HG03175 (cell line): ENCODE results near the gene MAS1L.
"Not testable (repeated sequence)": the region's sequence is repeated elsewhere in the genome, so short reads cannot be mapped to it uniquely, and the experiment has no call there.

ENCODE experiments used
- ATAC-seq: cut with Tn5 transposase; IDR thresholded peaks from one replicate; pipeline ENCODE4 v1.9.1; 2021; ENCODE audit warnings: mild to moderate bottlenecking, moderate library complexity; ENCODE audit not compliant: unreplicated experiment

The MAS1L gene

DNA sequence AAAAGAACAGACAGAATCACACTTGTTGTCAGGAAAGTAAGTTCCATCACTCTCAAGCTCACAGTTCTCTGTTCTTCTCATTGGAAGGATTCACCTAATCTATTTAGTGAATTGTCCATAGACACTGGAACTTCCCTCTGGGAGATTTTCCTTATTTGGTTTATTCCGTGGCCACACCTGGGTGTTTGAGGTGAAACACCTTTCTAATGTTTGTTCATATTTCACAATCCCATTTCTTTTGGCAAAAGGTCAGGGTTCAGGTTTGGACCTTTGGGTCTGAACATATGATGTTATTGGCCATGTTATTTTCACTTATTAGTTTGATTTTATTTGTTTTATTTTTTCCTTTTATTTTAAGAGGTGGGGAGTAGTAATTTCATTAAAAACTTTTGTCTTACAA lies 4.0 kb downstream of the MAS1L start:
- no peak for ATAC-seq

DNA sequence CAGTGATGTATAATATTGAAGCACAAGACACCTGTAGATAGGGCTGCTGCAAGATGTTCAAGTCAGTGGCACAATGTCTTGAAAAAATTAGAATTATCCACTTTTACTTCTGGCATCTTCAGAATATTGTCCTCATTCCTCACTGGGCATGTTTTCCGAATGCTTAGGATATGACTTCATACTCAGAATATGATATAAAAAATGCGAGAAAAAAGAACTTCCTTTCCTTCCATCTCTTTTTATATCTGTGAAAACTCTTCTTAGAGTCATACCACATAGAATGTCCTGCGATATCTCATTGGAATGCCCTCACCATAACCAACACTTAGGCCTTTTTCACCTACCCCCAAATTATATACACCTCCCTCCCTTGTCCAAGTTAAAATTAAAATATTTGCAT lies 4.6 kb downstream of the MAS1L start:
- no peak for ATAC-seq

DNA sequence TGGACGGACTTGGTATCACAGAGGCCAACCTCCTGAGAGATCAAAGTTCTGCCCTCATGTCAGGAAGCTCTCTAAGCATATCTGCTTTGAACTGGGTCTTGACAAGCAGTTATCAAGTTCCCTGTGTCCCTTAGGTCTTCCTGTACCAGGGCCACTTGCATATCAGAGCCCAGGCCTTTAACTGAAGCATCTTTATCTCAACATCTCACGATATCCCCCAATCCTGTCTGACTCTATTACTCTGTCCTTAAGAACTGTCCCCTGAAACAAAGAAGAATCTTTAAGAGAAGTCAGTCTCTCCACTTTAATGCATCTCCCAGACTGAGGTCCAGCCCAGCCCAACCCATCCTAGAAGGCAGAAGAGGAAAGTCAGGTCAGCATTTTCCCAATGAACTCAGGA lies 8.2 kb downstream of the MAS1L start:
- no peak for ATAC-seq

DNA sequence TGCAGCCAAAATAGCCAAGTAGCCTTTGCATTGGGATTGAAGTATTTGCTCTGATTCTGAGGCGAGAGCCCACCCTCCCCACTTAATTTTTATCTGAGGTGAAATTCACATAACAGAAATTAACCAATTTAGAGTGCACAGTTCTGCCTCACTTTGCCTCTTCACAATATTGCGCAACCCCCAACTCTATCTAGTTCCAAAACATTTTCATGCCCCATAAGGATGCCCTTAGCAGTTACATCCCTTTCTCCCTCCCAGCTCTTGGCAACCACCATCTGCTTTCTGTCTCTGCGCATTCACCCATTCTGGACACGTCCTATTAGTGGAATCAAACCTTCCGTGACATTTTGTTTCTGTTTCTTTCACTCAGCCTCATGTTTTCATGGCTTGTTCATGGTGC lies 9.0 kb downstream of the MAS1L start:
- no peak for ATAC-seq

DNA sequence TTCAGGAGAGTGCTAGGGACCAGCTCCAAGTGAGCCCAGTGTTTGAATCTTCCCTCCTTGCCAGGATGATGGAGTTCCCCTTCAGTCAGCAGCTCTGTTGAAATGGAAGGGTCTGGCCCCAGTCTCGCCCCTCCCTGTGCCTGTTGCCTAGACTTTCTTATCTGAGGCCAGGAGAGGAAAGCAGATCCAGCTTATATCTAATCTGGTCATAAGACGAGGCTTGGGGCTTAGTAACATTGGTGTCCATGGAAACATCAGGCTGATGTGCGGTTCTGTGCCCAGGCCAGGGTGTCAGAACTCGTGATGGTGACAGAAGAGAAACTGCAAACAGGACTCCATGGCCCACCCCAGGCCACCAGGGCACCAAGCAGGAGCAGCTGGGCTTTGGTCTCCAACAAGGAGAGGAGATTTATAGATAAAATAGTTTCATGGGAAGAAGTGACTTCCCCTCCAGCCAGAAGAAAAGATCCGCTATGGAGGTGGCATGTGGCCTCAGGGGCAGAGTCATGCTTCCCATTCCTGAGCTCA lies 9.8 kb downstream of the MAS1L start:
- ATAC-seq, result no peak

DNA sequence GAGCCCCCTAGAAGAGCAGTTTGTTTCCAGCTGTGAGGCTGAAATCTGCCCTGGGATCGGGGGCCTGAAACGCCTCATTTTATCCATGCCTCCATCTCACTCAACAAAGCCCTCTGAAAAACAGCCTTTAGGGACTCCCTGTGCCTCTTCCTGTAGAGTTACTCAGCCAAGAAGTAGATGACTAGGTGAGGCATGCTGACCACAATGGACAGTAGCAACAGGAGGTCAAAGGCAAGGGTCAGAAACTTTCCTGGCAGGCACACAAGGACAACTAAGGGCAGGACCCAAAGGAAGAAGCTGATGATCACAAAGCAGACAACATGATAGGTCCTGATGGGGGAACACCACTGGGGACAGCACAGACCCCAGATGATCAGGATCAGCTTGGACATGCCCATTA lies 12.8 kb downstream of the MAS1L start:
- ATAC-seq, result no peak

DNA sequence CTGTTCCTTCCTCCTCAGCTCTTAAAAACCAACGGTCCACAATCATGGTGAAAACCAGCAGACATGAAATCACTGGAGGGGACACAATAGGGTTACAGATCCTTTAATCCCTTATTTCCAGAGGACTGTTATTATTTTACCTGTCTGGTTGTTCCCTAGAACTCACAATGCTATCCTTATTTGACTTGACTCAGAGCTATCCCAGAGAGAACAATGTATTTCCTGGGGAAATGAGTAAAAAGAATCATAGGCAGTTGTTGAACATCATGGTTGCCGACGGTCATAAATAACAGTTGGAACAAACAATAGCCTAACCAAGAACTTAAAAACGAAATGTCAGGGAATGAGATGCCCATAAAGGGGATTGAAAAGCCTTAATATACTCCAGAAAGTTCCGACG lies 21.5 kb downstream of the MAS1L start:
- no peak for ATAC-seq

DNA sequence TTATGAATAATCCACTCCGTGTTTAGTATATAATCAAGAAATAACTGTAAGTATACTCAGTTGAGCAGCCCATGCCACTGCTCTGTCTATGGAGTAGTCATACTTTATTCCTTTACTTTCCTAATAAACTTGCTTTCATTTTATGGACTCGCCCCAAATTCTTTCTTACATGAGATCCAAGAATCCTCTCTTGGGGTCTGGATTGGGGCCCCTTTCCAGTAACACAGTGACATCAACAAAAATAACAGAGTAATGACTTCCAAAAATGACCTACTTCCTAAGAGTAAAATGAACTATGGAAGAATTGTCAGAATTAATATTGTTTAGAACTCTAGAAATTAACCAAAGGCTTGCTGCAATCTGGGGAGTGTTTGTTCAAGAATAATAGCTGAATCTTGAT lies 22.0 kb downstream of the MAS1L start:
- no peak for ATAC-seq

DNA sequence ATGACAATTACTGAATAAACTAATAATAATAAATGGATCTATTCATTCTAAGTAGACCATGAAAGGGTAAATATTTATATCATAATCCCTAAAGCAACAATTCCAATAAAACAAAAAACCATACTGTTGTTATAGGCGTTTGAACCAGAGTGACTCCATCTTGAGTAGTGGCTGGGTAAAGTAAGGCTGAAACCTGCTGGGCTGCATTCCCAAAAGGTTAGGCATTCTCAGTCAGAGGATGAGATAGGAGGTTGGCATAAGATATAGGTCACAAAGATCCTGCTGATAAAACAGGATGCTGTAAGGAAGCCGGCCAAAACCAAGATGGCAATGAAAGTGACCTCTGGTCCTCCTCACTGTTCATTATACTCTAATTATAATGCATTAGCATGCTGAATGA lies 22.5 kb downstream of the MAS1L start:
- ATAC-seq, result no peak

DNA sequence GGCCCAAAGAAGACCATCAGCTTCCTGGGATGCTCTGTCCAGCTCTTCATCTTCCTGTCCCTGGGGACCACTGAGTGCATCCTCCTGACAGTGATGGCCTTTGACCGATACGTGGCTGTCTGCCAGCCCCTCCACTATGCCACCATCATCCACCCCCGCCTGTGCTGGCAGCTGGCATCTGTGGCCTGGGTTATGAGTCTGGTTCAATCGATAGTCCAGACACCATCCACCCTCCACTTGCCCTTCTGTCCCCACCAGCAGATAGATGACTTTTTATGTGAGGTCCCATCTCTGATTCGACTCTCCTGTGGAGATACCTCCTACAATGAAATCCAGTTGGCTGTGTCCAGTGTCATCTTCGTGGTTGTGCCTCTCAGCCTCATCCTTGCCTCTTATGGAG lies 25.7 kb downstream of the MAS1L start:
- ATAC-seq, result no peak

DNA sequence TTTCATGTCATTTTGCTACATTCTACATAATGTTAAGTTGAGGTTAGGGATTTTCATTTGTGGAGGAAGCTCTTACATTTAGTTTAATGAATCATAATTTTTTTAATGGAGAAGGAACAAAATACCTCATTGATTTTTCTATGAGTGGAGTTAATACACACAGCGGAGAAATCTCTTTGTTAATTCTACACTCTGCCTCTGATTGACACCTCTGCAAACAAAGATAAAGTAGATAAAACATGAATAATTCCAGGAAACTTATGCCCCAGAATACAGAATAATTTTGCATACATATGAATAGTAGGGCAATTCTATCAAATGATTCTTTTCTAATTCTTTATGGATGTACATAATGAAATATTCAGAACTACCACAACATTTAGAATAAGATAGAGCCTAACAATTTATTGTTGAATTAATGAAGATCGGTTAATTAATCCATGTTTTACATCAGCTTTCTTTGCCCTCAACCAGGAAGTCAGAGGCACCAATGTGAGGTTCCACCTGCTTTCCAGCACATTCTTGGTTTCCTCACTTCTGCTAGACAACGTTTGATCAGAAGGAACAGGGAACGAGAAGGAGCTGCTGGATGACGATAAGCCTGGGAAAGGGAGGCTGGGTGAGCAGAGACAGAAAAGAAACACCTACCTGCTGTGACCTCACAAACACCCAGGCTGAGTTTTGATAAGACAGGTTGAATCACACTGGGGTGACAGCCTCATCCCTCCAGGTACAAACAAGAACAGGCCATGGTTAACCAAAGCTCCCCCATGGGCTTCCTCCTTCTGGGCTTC lies 26.5 kb downstream of the MAS1L start:
- ATAC-seq, result no peak

DNA sequence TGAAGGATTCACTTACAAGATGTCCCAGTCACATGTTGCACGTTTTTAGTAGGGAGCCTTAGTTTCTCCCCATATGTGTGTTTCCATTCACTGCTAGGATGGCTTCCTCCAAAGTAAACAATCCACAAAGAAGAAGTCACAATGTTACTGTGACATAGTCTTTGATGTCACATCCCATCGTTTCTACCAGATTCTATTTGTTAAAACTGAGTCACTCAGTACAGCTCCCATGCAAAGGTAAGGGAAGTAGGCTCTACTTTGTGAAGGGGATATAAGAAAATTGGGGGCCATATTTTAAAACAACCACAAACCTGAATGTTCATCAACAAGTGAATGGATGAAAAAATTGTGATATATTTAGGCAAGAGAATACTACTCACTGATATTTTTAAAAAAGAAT lies 30.8 kb downstream of the MAS1L start, which contains the start of the genes OR11A1 and OR2H1:
Gene OR11A1, minus strand, starts transcription at position 101 of the 400 bp plus-strand sequence. CDS start 29,430 bp downstream, outside the sequence.
Gene OR2H1, plus strand, starts transcription at position 185 of the 400 bp plus-strand sequence. CDS start 4,615 bp downstream, outside the sequence.
- no peak for ATAC-seq

DNA sequence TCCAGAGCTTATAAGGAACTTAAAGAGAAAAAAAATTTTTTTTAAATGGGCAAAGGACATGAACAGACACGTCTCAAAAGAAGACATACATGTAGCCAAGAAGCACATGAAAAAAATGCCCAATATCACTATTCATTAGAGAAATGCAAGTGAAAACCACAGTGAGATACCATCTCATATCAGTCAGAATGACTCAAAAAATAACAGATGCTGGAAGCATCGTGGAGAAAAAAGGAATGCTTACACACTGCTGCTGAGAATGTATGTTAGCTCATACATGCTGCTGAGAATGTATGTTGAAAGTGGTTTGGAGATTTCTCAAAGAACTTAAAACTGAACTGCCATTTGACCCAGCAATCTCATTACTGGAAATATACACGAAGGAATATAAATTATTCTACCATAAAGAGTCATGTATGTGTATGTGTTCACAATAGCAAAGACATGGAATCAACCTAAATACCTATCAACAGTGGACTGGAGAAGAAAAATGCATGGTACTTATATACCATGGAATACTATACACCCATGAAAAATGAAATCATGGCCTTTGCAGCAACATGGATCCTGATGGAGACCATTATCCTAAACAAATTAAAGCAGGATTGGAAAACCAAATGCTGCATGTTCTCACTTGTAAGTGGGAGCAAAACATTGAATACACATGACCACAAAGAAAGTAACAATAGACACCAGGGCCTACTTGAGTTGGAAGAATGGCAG lies 36.1 kb downstream of the MAS1L start:
- ATAC-seq, result no peak

DNA sequence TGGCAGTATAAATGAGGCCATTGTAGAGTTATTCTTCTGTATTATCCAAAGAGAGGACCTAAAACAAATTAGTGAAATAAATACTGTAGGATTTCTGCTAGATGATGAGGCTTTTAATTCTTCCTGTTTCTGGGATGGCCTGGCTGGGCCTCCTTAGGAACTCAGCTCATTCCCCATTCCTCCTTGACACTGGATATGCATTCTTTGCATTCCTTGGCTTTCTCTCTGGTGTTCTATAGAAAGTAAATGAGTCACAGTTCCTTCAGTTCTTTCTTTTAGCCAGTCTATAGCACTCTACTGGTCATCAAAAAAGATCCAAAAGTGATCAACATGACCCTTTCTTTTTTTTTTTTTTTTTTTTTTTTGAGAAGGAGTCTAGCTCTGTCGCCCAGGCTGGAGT lies 40.1 kb downstream of the MAS1L start:
- no peak for ATAC-seq

DNA sequence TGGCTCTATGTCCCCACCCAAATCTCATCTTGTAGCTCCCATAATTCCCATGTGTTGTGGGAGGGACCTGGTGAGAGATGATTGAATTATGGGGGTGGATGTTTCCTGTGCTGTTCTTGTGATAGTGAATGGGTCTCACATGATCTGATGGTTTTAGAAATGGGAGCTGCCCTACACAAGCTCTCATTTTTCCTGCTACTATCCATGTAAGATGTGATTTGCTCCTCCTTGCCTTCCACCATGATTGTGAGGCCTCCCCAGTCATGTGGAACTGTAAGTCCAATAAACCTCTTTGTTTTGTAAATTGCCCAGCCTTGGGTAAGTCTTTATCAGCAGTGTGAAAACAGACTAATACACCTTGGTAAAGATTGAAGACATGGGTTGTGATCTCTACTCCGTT lies 43.7 kb downstream of the MAS1L start:
- ATAC-seq, result not testable (repeated sequence)

DNA sequence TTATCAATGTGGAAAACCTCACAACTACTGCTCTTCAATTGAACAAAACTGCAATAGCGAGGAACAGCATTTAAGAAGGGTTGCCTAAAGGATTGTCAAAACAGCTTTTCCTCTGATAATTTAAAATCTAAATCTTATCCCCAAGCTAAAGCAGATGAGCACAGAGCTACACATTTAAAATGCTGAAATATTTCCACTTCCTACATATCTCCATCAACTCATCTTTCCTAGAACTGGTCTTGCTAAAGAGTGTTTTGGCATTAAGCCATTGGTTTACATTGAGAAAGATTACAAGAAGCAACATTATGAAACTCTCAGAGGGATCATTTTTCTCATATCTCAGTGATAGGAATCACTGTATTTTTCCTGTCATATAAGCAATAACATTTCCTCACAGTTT lies 45.0 kb downstream of the MAS1L start:
- ATAC-seq, result no peak

DNA sequence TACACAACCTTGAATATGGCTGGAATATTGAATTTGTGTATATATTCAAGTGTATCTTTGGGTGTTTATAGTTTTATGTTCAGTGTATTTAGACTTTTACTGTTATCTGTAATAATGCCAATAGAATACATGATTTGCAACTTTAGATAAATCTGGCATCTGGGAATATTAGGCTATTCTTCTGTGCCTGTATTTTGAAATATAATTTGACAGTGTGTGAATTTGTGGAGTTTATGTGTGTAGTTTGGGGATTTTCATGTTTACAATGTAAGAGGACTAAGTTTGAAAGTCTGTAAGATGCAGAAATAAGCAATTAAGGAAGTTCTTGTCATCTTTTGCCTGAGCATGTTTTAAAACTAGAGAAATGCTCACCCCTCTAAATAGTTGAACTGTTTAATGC lies 48.8 kb downstream of the MAS1L start, which contains the start of gene OR10C1:
Gene OR10C1, plus strand, starts transcription at position 301 of the 400 bp plus-strand sequence. CDS start 710 bp downstream, outside the sequence.
- no peak for ATAC-seq

DNA sequence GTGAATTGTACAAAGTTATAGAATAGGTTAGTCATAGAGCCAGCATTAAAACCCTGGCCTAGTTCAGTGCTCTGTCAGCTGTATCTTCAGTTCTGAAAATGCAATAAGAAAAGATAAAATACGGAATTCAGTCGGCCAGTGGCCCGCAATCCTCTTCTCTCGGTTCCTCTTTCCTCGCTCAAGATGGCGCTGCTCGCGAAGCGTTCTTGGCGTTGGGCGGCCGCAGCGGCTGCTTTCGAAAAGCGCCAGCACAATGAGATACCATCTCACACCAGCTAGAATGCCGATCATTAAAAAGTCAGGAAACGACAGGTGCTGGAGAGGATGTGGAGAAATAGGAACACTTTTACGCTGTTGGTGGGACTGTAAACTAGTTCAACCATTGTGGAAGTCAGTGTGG lies 51.0 kb downstream of the MAS1L start:
- not testable (repeated sequence) for ATAC-seq
